Activated naive CD4-positive, alpha-beta T cell treated with anti-CD3 and anti-CD28 coated beads for 36 hours (primary cell): ENCODE measurements around the gene ENTPD8. TPM values are rescaled to one million over a fixed set of nuclear protein-coding genes. Genes with fewer than 3 reads are reported as not detected.
A peak's percentile ranks its signal among the peaks of the same experiment; 100 is the strongest.

ENCODE experiments used
- CTCF ChIA-PET: fragments of 350-600 bp; sonication (Branson Sonifier 250); formaldehyde crosslinking; loops from one replicate; lab custom pipeline; 2021; ENCODE audit warnings: antibody characterized with exemption; lab: Charles Lee
- DNase-seq: peaks from one replicate; pipeline ENCODE4 v3.0.0-alpha.2; 2020
- H3K27ac Mint-ChIP-seq: one replicate; pipeline ENCODE4 v1.8.0; 2021; ENCODE audit warnings: mild to moderate bottlenecking, mixed read lengths
- H3K27me3 Mint-ChIP-seq: one replicate; pipeline ENCODE4 v1.8.0; 2021; ENCODE audit warnings: low read depth, mixed read lengths
- H3K36me3 Mint-ChIP-seq: one replicate; pipeline ENCODE4 v1.8.0; 2021; ENCODE audit warnings: low read depth, mixed read lengths
- H3K4me1 Mint-ChIP-seq: one replicate; pipeline ENCODE4 v1.8.0; 2021; ENCODE audit warnings: low read depth, mixed read lengths
- H3K4me3 Mint-ChIP-seq: one replicate; pipeline ENCODE4 v1.8.0; 2021; ENCODE audit warnings: mild to moderate bottlenecking, moderate library complexity, mixed read lengths
- H3K9me3 Mint-ChIP-seq: one replicate; pipeline ENCODE4 v1.8.0; 2021; ENCODE audit warnings: mixed read lengths
- intact Hi-C: fragments of 100-400 bp; cut with micrococcal nuclease; formaldehyde crosslinking; loops from one replicate; pipeline ENCODE4 v1.15.1; 2023
- total RNA-seq, 2 experiments: library from RNA; stranded (reverse); gene quantifications; one replicate each; pipeline ENCODE4 v1.2.3, GENCODE V29; 2021

Gene ENTPD8
- total RNA-seq, 2 experiments from 2014 or later = not detected

- Mint-ChIP-seq H3K9me3 (no peaks in the 10 kb centered on the region), H3K27ac (no peak overlapping the region), H3K27me3 (no peaks in the 10 kb centered on the region), H3K4me3 (no peak overlapping the region), H3K36me3 (no peaks in the 10 kb centered on the region), H3K4me1 (peaks cover 4% of the 10 kb centered on the region)
- intact Hi-C loops = no loop called here
- CTCF ChIA-PET = interaction anchor here (1.0 to 1.7 kb wide), 2 partner anchors 17 to 102 kb away, joined by 3 to 4 read pairs; partner anchors contain the start of gene NRARP
- no peak for DNase-seq
These were observed 36.1 kb downstream of the ENTPD8 start for GRCh38 chr9:137404961-137405567.

DNA sequence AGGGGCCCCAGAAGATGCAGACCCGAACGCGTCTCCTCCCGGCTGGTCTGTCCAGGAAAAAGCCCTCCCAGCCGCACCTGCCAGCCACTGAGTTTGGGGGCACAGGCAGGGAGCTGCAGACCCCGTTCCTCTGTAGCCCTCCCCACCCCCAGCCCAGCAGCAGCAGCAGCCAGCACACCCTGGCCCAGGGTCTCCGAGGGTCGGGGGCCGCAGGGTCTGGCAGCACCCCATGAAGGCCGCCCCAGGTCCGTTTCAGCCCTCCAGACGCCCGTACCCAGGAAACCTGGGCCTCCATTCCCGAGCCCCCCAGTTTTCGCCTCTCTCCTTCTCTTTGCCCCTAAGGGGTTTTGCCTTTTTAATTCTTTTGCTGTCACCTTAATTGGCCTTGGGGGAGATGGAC lies 37.9 kb downstream of the ENTPD8 start:
- intact Hi-C loops = no loop called here
- peaks cover 8% of the 10 kb centered on the region for H3K4me1 Mint-ChIP-seq
- DNase-seq = no peak
- H3K27ac Mint-ChIP-seq = no peak overlapping the region
- no peaks in the 10 kb centered on the region for H3K27me3 Mint-ChIP-seq
- H3K4me3 Mint-ChIP-seq = no peak overlapping the region
- H3K9me3 Mint-ChIP-seq = no peaks in the 10 kb centered on the region
- peaks cover 3% of the 10 kb centered on the region for H3K36me3 Mint-ChIP-seq
- CTCF ChIA-PET = no interaction called here

DNA sequence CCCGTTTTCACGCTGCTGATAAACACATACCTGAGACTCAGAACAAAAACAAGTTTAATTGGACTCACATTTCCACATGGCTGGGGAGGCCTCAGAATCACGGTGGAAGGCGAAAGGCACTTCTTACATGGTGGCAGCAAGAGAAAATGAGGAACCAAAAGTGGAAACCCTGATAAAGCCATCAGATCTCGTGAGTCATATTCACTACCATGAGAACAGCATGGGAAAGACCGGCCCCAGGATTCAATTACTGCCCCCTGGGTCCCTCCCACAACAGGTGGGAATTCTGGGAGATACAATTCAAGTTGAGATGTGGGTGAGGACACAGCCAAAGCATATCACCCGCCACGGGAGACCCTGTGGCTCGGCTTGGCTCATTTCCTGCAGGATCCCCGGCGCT lies 38.4 kb downstream of the ENTPD8 start:
- Mint-ChIP-seq H3K9me3 (no peaks in the 10 kb centered on the region), H3K4me1 (peaks cover 13% of the 10 kb centered on the region), H3K36me3 (peaks cover 3% of the 10 kb centered on the region), H3K27me3 (no peaks in the 10 kb centered on the region), H3K27ac (no peak overlapping the region), H3K4me3 (no peak overlapping the region)
- intact Hi-C loops = no loop called here
- CTCF ChIA-PET = no interaction called here
- no peak for DNase-seq

- intact Hi-C loops = no loop called here
- no peak overlapping the region for H3K27ac Mint-ChIP-seq
These were observed 42.3 kb downstream of the ENTPD8 start for GRCh38 chr9:137398561-137399468.

DNA sequence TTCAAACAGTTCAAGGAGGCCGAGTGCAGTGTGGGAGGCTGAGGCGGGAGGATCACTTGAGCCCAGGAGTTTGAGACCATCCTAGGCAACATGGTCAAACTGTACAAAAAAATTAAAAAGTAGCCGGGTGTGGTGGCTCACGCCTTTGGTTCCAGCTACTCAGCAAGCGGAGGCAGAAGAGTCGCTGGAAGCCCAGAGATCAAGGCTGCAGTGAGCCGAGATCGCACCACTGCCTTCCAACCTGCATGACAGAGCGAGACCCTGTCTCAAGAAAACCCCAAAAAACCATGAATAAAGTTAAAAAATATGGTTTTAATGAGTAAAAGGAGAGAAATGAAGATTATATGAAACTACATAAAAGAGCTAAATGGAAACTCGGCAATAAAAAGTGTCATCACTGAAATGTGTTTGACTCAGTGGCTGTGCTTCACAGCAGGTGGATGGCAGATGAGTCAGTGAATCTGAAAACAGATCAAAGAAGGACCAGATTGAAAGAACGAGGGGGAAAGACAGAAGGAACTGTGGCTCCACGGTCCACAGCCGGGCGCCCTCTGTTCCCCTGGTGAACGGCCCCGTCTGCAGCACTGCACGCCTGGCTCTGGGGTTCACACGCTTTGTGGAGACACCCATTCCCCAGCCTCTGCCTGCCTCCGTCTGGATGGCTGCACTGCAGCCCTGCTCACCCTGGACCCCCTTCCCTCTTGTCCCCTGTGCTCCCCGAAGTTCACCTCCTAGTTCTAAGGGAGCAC lies 43.3 kb downstream of the ENTPD8 start:
- intact Hi-C loops = loop anchor here (2.0 kb wide), 1 partner anchor 13 kb away; no protein-coding TSS in a partner anchor
- peak overlapping the region; percentile 67 for H3K27ac Mint-ChIP-seq

More at GRCh38 chr9:137398561-137399468, 42.3 kb downstream of the ENTPD8 start:
- no peaks in the 10 kb centered on the region for H3K9me3 Mint-ChIP-seq
- no peaks in the 10 kb centered on the region for H3K27me3 Mint-ChIP-seq
- H3K36me3 Mint-ChIP-seq = peaks cover 3% of the 10 kb centered on the region
- CTCF ChIA-PET = no interaction called here
- H3K4me3 Mint-ChIP-seq = no peak overlapping the region
- H3K4me1 Mint-ChIP-seq = peaks cover 21% of the 10 kb centered on the region
- no peak for DNase-seq

DNA sequence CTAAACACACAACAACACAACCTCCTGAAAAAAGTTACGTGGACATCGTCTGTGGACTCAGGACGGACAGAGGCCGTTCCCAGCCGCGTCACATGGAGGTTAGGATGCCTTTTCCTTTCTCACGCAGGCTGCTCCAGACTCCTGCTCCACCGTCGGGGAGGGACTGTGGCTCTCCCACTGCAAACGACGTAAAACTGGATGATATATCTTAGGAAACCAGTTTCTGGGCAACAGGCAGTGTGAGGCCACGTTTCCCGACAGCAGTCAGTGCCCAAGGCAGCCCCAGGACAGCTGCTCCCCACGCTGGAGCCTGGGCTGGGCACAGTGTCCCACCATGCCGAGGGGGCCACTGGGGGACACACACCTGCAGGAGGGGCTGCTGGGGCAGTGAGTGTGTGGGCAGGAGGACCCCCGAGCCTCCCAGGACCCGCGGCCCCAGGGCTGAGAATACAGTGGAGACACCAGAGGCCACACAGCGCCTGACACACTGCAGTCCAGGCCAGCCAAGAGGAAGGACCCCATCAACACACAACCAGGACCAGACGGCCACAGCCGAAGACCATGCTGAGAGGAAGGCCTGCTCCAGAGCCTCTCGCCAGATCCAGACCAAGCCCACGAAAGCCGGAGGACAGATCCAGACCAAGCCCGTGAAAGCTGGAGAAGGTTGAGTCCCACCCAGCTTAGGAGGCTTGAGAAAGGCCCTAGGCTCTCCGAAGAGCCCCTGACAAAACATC lies 44.4 kb downstream of the ENTPD8 start:
- Mint-ChIP-seq H3K4me3 (no peak overlapping the region), H3K36me3 (peaks cover 3% of the 10 kb centered on the region), H3K27ac (no peak overlapping the region), H3K4me1 (peaks cover 21% of the 10 kb centered on the region), H3K9me3 (no peaks in the 10 kb centered on the region), H3K27me3 (no peaks in the 10 kb centered on the region)
- DNase-seq = no peak
- intact Hi-C loops = loop anchor here (2.0 kb wide), 1 partner anchor 14 kb away; no protein-coding TSS in a partner anchor
- CTCF ChIA-PET = interaction anchor here (0.6 kb wide), 1 partner anchor 478 kb away, joined by 3 read pairs; no protein-coding TSS in a partner anchor

More for the DNA sequence above, 43.3 kb downstream of the ENTPD8 start:
- Mint-ChIP-seq H3K27me3 (no peaks in the 10 kb centered on the region), H3K4me3 (no peak overlapping the region), H3K9me3 (no peaks in the 10 kb centered on the region), H3K4me1 (peaks cover 21% of the 10 kb centered on the region), H3K36me3 (peaks cover 3% of the 10 kb centered on the region)
- peak; percentile 77 for DNase-seq
- CTCF ChIA-PET = interaction anchor here (0.6 kb wide), 1 partner anchor 479 kb away, joined by 3 read pairs; no protein-coding TSS in a partner anchor

GRCh38 chr9:137396227-137396626 lies 44.9 kb downstream of the ENTPD8 start:
- Mint-ChIP-seq H3K4me1 (peaks cover 21% of the 10 kb centered on the region), H3K27ac (no peak overlapping the region), H3K36me3 (peaks cover 3% of the 10 kb centered on the region), H3K9me3 (no peaks in the 10 kb centered on the region), H3K4me3 (no peak overlapping the region), H3K27me3 (no peaks in the 10 kb centered on the region)
- no peak for DNase-seq
- CTCF ChIA-PET = no interaction called here
- intact Hi-C loops = loop anchor here (2.0 kb wide), 1 partner anchor 15 kb away; no protein-coding TSS in a partner anchor

DNA sequence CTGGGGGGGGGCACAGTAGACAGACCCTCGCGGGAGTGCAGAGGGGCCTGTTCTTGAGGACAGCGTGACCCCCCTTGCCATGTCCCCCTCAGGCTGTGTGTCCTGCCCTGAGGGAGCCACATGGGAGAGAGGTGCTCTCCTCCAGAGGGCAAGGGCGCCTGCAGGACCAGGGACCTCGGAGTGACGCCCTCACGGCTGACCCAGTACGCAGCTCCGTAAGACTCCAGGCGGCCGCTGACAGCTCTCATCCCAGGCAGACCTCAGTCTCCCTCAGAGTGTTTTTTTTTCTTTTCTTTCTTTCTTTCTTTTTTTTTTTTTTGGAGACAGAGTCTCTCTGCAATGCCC lies 45.5 kb downstream of the ENTPD8 start:
- Mint-ChIP-seq H3K9me3 (no peaks in the 10 kb centered on the region), H3K27ac (no peak overlapping the region), H3K27me3 (no peaks in the 10 kb centered on the region), H3K4me3 (no peak overlapping the region), H3K4me1 (peaks cover 21% of the 10 kb centered on the region), H3K36me3 (peaks cover 3% of the 10 kb centered on the region)
- CTCF ChIA-PET = no interaction called here
- no peak for DNase-seq
- intact Hi-C loops = loop anchor here (2.0 kb wide), 1 partner anchor 15 kb away; no protein-coding TSS in a partner anchor

DNA sequence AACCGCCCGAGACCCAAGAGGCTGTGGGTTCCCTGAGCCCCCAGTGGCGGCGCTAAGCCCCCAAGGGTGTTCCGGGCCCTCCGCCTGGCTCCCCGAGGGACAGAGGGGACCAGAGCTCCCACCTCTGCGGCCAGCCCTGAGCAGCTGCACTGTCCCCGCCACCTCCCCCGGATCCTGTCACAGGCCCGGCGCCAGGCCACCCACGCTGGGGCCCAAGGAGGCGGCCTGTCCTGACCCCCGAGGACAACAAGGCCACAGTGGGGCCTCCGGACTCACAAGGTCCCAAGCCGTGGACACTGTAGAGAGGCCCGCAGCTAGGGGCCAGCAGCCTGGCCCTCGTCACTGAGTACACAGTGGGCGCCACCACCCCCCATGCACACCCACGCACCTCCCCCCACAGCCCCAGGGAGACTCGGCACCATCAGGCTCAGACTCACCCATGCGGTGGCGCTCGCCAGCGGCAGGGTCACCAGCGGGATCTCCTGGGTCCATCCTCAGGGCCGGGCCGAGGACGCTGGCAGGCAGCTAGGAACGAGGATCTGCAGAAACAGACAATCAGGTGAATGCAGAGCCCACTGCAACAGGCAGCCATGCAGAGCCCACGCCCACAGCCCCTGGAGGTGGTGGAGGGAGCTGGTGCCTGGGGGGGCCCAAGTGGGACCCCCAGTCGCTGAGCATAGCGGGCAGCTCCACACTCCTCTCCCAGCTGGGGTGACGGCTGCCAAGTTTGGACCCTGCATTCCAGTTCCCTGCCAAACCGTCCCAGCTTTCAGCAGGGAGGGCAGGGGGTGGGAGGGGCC lies 46.1 kb downstream of the ENTPD8 start:
- intact Hi-C loops = no loop called here
- Mint-ChIP-seq H3K27me3 (no peaks in the 10 kb centered on the region), H3K36me3 (peaks cover 3% of the 10 kb centered on the region), H3K27ac (no peak overlapping the region), H3K4me3 (no peak overlapping the region), H3K9me3 (no peaks in the 10 kb centered on the region), H3K4me1 (peaks cover 21% of the 10 kb centered on the region)
- CTCF ChIA-PET = no interaction called here
- DNase-seq = no peak

DNA sequence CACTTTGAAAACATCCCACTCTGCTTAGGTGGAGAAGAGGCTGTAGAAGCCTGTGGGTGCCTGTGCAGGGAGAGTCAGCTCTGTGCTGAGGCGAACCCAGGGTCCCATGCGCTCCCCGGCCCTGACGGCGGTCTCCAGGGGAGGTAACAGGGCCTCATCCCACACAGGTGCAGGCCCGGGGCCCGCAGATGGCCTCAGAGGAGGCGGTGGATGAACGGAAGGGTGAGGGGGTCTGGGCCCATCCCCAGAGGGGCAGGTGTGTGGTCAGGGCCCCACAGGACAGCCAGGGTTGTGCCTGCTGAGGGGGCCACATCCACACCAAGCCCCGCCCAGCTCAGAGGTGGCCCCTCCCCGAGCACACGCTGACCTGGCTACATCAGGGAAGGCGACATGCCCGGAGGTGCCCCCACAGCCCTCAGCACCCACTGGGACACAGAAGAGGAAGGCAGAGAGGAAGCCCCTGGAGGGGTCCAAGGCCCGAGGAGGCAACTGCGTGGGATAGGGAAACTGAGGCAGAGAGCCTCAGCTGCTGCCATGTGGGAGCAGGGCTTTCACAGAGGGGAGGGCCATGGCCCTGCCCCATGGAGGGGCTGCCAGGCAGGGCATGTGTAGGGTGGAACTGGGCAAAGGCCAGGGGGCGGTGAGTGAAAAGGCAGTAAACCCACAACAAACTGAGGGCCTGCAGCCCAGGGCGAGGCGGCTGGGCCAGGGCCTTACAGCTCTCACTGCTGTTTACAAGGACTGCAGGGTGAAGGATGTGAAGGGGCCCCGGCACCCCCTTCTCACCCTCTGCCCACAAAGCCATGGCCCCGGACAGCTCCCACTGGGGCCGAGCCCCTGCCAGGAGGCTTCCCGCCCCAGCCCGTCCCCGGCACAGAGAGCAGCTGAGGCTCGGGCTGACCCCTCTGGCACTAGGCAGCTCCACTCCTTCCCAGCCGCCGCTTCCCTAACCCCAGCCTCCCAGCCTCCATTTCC lies 47.7 kb downstream of the ENTPD8 start:
- Mint-ChIP-seq H3K4me1 (peaks cover 16% of the 10 kb centered on the region), H3K27ac (no peak overlapping the region), H3K9me3 (no peaks in the 10 kb centered on the region), H3K4me3 (no peak overlapping the region), H3K36me3 (no peaks in the 10 kb centered on the region), H3K27me3 (no peaks in the 10 kb centered on the region)
- CTCF ChIA-PET = no interaction called here
- intact Hi-C loops = no loop called here
- DNase-seq = no peak
